GM12878 (cell line): ENCODE results near the gene IGF2R. TPM values are rescaled to one million over a fixed set of nuclear protein-coding genes. Genes with fewer than 3 reads are reported as not detected.

ENCODE experiments used
- ASH2L ChIP-seq: fragments of 300-600, 200-600 bp; sonication (generic); IDR thresholded peaks from 2 replicates; pipeline ENCODE4 v1.6.1; 2017; ENCODE audit warnings: low read depth, mild to moderate bottlenecking, borderline replicate concordance
- BHLHE40 ChIP-seq, 2 experiments: fragments of 450-650 bp in 1 of 2; IDR thresholded peaks; 2 replicates each; pipeline ENCODE4 v1.6.1; 2011 to 2017; ENCODE audit warnings: low read depth in 2 of 2, borderline replicate concordance in 1 of 2, improper control_type of control experiment in 1 of 2, low read length in 1 of 2, mild to moderate bottlenecking in 1 of 2
- CREM ChIP-seq: IDR thresholded peaks from 2 replicates; pipeline ENCODE4 v1.6.1; 2014; ENCODE audit warnings: antibody characterized with exemption, low read depth
- DPF2 ChIP-seq: fragments of 450-650 bp; IDR thresholded peaks from 2 replicates; pipeline ENCODE4 v1.6.1; 2017; ENCODE audit warnings: mild to moderate bottlenecking
- EP300 ChIP-seq, 2 experiments: fragments of 150-350 bp in 1 of 2; IDR thresholded peaks; 2 replicates each; pipeline ENCODE4 v1.6.1; 2011 to 2012; ENCODE audit warnings: low read depth in 2 of 2, low read length in 2 of 2, borderline replicate concordance in 1 of 2, improper control_type of control experiment in 1 of 2, inconsistent platforms in 1 of 2; ENCODE audit not compliant: control insufficient read depth in 1 of 2
- EZH2 ChIP-seq: IDR thresholded peaks from 2 replicates; pipeline ENCODE4 v1.6.1; 2012; ENCODE audit warnings: low read depth, mild to moderate bottlenecking, control low read depth, inconsistent platforms, low read length, borderline replicate concordance; ENCODE audit not compliant: control insufficient read depth
- HDGF ChIP-seq: fragments of 450-650 bp; IDR thresholded peaks from 2 replicates; pipeline ENCODE4 v1.6.1; 2016; ENCODE audit warnings: antibody characterized with exemption
- IKZF2 ChIP-seq, 2 experiments: fragments of 450-650 bp; IDR thresholded peaks; 2 replicates each; pipeline ENCODE4 v1.6.1; 2017; ENCODE audit warnings: mild to moderate bottlenecking in 2 of 2, moderate library complexity in 2 of 2
- LARP7 ChIP-seq: fragments of 450-650 bp; IDR thresholded peaks from 2 replicates; pipeline ENCODE4 v1.6.1; 2017; ENCODE audit warnings: mild to moderate bottlenecking
- MTA3 ChIP-seq: IDR thresholded peaks from 2 replicates; pipeline ENCODE4 v1.6.1; 2012; ENCODE audit warnings: low read length, inconsistent platforms, borderline replicate concordance
- NFXL1 ChIP-seq: fragments of 450-650 bp; IDR thresholded peaks from 2 replicates; pipeline ENCODE4 v1.6.1; 2017; ENCODE audit warnings: antibody characterized with exemption, mild to moderate bottlenecking, borderline replicate concordance
- POLR2AphosphoS5 ChIP-seq: IDR thresholded peaks from 2 replicates; pipeline ENCODE4 v1.6.1; 2011; ENCODE audit warnings: mild to moderate bottlenecking, low read length, inconsistent platforms
- POU2F2 ChIP-seq: IDR thresholded peaks from 3 replicates; pipeline ENCODE4 v1.6.1; 2011; ENCODE audit warnings: low read depth, mild to moderate bottlenecking, low read length, borderline replicate concordance
- RCOR1 ChIP-seq: conservative IDR thresholded peaks from 2 replicates; pipeline ENCODE4 v1.6.1; 2012; ENCODE audit warnings: low read depth, low read length, improper control_type of control experiment
- RUNX3 ChIP-seq: IDR thresholded peaks from 2 replicates; pipeline ENCODE4 v1.6.1; 2012; ENCODE audit warnings: low read length, inconsistent platforms
- SMAD5 ChIP-seq: IDR thresholded peaks from 2 replicates; pipeline ENCODE4 v1.6.1; 2016; ENCODE audit warnings: antibody characterized with exemption, low read depth
- SPI1 ChIP-seq: IDR thresholded peaks from 2 replicates; pipeline ENCODE4 v1.6.1; 2011; ENCODE audit warnings: low read depth, mild to moderate bottlenecking, low read length, moderate library complexity, borderline replicate concordance; ENCODE audit not compliant: insufficient read depth
- SREBF1 ChIP-seq: IDR thresholded peaks from 2 replicates; pipeline ENCODE4 v1.6.1; 2012; ENCODE audit warnings: mild to moderate bottlenecking, low read length
- SREBF2 ChIP-seq: IDR thresholded peaks from 2 replicates; pipeline ENCODE4 v1.6.1; 2012; ENCODE audit warnings: mild to moderate bottlenecking, low read length
- TCF12 ChIP-seq: IDR thresholded peaks from 2 replicates; pipeline ENCODE4 v1.6.1; 2011; ENCODE audit warnings: low read depth, mild to moderate bottlenecking, low read length
- ZNF384 ChIP-seq: IDR thresholded peaks from 2 replicates; pipeline ENCODE4 v1.6.1; 2012; ENCODE audit warnings: low read depth, mild to moderate bottlenecking, low read length, improper control_type of control experiment, borderline replicate concordance
- polyA plus RNA-seq, 11 experiments: library from polyadenylated mRNA; depleted of rRNA in 4 of 11; unstranded in 6 of 11; stranded (reverse) in 5 of 11; fragments of >200 nt; fragmentation: Nextera tagmentation in 4 of 11; fragmentation: Illumina TruSeq in 1 of 11; extraction: Ambion mirVana in 4 of 11; extraction: Trizol in 1 of 11; gene quantifications; 1 replicate in 1 of 11; 2 replicates in 10 of 11; pipeline versions ENCODE4 v1.2.1 to v1.2.3, GENCODE V29; 2011 to 2016; ENCODE audit warnings: inconsistent platforms in 2 of 11, missing spikeins in 2 of 11, low read depth in 1 of 11
- total RNA-seq, 4 experiments: library from RNA; depleted of rRNA in 3 of 4; stranded (reverse); fragments of >200 nt in 3 of 4; fragmentation: Illumina TruSeq in 1 of 4; extraction: Trizol in 1 of 4; gene quantifications; 2 replicates each; pipeline versions ENCODE4 v1.2.1 to v1.2.3, GENCODE V29; 2013 to 2021
- TF ChIP-seq, protein P1 (sequence below), 3 experiments: IDR thresholded peaks in 2 of 3; conservative IDR thresholded peaks in 1 of 3; 2 replicates each; pipeline ENCODE4 v1.5.1; 2011; ENCODE audit warnings: low read depth in 3 of 3, low read length in 3 of 3, mild to moderate bottlenecking in 3 of 3, control low read depth in 2 of 3, moderate library complexity in 2 of 3, inconsistent platforms in 1 of 3, mixed read lengths in 1 of 3; ENCODE audit not compliant: control insufficient read depth in 2 of 3, insufficient read depth in 1 of 3; ENCODE audit errors: extremely low read depth in 1 of 3
- TF ChIP-seq, protein P2 (sequence below): IDR thresholded peaks from 2 replicates; pipeline ENCODE4 v1.6.1; 2012; ENCODE audit warnings: low read depth, low read length, improper control_type of control experiment
- TF ChIP-seq, protein P3 (sequence below): fragments of 450-650 bp; IDR thresholded peaks from 2 replicates; pipeline ENCODE4 v1.6.1; 2017; ENCODE audit warnings: borderline replicate concordance
- TF ChIP-seq, protein P4 (sequence below): IDR thresholded peaks from 2 replicates; pipeline ENCODE4 v1.6.1; 2012; ENCODE audit warnings: low read depth, low read length, improper control_type of control experiment

Gene IGF2R
- total and polyA plus RNA-seq, 10 of the 15 experiments (the other 5 are each of a cell fraction or from before 2014, with no cell fraction given): 1.00 to 40.1 (median 16.8) TPM

DNA sequence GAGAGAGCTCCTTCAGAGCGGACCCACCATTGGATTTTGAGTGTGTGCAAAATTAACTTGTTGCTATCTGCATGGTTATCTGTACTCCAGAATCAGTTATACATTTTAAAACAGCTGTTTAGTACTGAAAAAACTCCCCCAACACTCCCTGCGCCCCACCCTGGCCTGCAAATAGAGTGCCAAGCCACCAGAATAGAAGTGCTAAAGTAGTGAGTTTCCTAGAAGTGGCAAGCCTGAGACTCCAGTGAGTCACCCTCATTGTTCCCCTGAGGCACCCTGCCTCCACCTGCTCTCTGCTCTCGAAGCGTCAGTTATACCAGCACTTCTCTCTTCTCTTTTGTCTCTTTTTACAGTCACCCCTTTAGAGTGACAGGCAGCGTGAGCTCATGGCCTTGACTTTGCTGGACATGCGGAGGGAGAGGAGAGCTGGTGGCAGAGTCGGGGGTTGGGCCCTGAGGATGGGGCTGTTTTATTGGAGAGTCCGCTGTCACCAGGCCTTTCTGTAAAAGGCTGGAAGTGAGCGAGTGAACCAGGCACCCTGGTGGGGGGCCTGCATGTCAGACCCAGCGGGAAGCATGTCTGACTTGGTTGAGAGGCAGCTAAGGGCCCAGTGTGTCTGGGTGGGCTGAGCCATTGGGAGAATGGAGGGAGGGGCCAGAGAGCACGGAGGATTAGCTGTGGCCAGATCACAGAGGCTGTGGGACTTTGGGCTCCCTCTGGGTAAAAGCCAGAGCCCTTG, 10.4 kb downstream of the IGF2R start (continued):
- TF ChIP-seq NFXL1 (no peak), HDGF (no peak; the same call in 1 of the 2 replicates), SREBF1 (no peak), ASH2L (no peak), RUNX3 (no peak; the same call in 1 of the 2 replicates), SMAD5 (no peak), DPF2 (no peak), SREBF2 (no peak), BHLHE40 (IDR thresholded peaks at IDR 0.05; ENCODE audit: borderline replicate concordance in 1 of 2, low read depth in 2 of 2, low read length in 1 of 2) (peak; percentile 55 to 67; a peak in 2 of 4 replicates), EP300 (IDR thresholded peaks at IDR 0.05; ENCODE audit: borderline replicate concordance in 1 of 2, control insufficient read depth in 1 of 2, low read depth in 2 of 2, low read length in 2 of 2) (peak; percentile 71 to 85; a peak in 3 of 4 replicates), TCF12 (peak; percentile 86), IKZF2 (IDR thresholded peaks at IDR 0.05) (peak in 1 of 2 experiments; percentile 45; a peak in 1 of 4 replicates), POU2F2 (peak; percentile 7; the same call in 1 of the 3 replicates), EZH2 (no peak), SPI1 (peak; percentile 48; the same call in 1 of the 2 replicates), RCOR1 (no peak), POLR2AphosphoS5 (no peak; the same call in 1 of the 2 replicates), LARP7 (peak; percentile 47; the same call in 1 of the 2 replicates), CREM (peak; percentile 61), MTA3 (0 out of 2 replicates have a peak, but pooled peaks have one; percentile 57), ZNF384 (peak; percentile 40; the same call in 1 of the 2 replicates)
- TF ChIP-seq, protein P1, sequence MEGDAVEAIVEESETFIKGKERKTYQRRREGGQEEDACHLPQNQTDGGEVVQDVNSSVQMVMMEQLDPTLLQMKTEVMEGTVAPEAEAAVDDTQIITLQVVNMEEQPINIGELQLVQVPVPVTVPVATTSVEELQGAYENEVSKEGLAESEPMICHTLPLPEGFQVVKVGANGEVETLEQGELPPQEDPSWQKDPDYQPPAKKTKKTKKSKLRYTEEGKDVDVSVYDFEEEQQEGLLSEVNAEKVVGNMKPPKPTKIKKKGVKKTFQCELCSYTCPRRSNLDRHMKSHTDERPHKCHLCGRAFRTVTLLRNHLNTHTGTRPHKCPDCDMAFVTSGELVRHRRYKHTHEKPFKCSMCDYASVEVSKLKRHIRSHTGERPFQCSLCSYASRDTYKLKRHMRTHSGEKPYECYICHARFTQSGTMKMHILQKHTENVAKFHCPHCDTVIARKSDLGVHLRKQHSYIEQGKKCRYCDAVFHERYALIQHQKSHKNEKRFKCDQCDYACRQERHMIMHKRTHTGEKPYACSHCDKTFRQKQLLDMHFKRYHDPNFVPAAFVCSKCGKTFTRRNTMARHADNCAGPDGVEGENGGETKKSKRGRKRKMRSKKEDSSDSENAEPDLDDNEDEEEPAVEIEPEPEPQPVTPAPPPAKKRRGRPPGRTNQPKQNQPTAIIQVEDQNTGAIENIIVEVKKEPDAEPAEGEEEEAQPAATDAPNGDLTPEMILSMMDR (IDR thresholded peaks at IDR 0.05 in 2 of 3, conservative IDR thresholded peaks at IDR 0.05 in 1 of 3; ENCODE audit: control insufficient read depth in 2 of 3, extremely low read depth in 1 of 3, insufficient read depth in 1 of 3, low read depth in 3 of 3, low read length in 3 of 3): 0 out of 6 replicates have a peak, but pooled peaks of 1 of the 3 experiments have one; percentile 2
- TF ChIP-seq, protein P2, sequence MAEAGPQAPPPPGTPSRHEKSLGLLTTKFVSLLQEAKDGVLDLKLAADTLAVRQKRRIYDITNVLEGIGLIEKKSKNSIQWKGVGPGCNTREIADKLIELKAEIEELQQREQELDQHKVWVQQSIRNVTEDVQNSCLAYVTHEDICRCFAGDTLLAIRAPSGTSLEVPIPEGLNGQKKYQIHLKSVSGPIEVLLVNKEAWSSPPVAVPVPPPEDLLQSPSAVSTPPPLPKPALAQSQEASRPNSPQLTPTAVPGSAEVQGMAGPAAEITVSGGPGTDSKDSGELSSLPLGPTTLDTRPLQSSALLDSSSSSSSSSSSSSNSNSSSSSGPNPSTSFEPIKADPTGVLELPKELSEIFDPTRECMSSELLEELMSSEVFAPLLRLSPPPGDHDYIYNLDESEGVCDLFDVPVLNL: peak; percentile 34; the same call in 1 of the 2 replicates
- TF ChIP-seq, protein P3, sequence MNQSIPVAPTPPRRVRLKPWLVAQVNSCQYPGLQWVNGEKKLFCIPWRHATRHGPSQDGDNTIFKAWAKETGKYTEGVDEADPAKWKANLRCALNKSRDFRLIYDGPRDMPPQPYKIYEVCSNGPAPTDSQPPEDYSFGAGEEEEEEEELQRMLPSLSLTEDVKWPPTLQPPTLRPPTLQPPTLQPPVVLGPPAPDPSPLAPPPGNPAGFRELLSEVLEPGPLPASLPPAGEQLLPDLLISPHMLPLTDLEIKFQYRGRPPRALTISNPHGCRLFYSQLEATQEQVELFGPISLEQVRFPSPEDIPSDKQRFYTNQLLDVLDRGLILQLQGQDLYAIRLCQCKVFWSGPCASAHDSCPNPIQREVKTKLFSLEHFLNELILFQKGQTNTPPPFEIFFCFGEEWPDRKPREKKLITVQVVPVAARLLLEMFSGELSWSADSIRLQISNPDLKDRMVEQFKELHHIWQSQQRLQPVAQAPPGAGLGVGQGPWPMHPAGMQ: no peak
- TF ChIP-seq, protein P4, sequence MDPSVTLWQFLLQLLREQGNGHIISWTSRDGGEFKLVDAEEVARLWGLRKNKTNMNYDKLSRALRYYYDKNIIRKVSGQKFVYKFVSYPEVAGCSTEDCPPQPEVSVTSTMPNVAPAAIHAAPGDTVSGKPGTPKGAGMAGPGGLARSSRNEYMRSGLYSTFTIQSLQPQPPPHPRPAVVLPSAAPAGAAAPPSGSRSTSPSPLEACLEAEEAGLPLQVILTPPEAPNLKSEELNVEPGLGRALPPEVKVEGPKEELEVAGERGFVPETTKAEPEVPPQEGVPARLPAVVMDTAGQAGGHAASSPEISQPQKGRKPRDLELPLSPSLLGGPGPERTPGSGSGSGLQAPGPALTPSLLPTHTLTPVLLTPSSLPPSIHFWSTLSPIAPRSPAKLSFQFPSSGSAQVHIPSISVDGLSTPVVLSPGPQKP: no peak
